ENCODE results near the gene ZC3H8. TPM values are rescaled to one million over a fixed set of nuclear protein-coding genes. Genes with fewer than 3 reads are reported as not detected.
A peak's percentile ranks its signal among the peaks of the same experiment; 100 is the strongest.

ZC3H8 gene
- total RNA-seq, 4 donors from 2014 or later: 1.8 to 42.0 (median 10.2) TPM

DNA sequence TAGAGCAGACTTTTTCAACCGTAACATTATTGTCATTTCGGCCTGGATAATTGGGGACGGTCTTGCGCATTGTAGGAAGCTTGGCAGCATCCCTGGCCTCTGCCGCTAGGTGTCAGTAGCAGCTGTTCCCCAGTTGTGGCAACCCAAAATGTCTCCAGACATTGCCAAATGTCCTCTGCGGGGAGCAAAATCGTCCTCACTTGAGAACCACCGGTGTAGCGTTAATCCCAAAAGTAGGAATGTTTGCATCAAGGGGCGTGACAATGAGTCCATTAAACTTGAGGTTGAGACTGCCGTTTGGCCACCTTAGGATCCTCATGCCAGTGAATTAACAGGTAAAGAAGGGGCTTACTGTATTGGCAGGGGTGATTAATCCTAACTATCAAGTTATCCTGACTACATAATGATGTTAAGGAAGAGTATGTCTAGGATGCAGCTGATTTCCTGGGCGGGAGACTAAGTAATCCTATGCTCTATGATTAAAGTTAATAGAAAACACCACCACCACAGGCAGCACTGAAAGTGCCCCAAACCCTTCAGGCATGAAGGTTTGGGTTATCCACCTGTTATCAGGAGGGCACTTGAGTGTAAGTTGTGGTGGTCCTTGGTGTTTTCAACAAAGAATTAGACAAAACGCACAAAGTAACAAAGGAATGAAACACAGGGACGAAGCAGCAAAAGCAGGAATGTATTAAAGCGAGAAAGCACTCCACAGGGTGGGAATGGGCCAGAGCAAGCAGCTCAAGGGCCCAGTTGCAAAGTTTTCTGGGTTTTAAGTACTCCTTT, 4.9 kb upstream of the ZC3H8 start:
- Histone ChIP-seq H3K27me3 (no peaks in the 10 kb centered on the region), H3K4me3 (no peak overlapping the region)

DNA sequence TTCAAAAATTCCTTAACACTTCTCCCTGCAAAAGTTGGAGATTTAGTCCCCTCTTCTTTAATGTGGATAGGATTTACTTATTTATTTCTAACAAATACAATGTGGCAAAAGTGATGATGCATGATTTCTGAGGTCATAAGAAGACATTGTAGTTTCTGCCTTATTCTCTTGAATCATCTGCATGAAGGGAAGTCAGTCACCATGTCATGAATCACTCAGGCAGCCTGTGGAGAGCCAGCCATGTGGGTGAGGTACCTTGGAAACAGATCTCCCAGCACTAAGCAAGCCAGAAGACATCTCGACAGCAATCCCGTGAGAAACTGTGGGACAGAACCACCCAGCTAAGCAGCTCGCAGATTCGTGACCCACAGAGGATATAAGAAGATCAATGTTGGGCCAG, 2.7 kb upstream of the ZC3H8 start:
- intact Hi-C loops (cut with DNase I; ENCODE audit: low total_unique reads): no loop called here

More for the DNA sequence above, 4.9 kb upstream of the ZC3H8 start:
- no peaks in the 10 kb centered on the region for H3K36me3 ChIP-seq
- intact Hi-C loops (cut with DNase I; ENCODE audit: low total_unique reads): loop anchor here (10.0 kb wide), 1 partner anchor 175 kb away; the partner anchor contains the start of gene RGPD8
- H3K4me1 ChIP-seq: no peaks in the 10 kb centered on the region
- DNase-seq: peak; percentile 83 to 85
- H3K27ac ChIP-seq: no peak overlapping the region
- H3K9me3 ChIP-seq: no peaks in the 10 kb centered on the region
- TF ChIP-seq POLR2A (IDR thresholded peaks at IDR 0.05): no peak
- TF ChIP-seq, protein P1, sequence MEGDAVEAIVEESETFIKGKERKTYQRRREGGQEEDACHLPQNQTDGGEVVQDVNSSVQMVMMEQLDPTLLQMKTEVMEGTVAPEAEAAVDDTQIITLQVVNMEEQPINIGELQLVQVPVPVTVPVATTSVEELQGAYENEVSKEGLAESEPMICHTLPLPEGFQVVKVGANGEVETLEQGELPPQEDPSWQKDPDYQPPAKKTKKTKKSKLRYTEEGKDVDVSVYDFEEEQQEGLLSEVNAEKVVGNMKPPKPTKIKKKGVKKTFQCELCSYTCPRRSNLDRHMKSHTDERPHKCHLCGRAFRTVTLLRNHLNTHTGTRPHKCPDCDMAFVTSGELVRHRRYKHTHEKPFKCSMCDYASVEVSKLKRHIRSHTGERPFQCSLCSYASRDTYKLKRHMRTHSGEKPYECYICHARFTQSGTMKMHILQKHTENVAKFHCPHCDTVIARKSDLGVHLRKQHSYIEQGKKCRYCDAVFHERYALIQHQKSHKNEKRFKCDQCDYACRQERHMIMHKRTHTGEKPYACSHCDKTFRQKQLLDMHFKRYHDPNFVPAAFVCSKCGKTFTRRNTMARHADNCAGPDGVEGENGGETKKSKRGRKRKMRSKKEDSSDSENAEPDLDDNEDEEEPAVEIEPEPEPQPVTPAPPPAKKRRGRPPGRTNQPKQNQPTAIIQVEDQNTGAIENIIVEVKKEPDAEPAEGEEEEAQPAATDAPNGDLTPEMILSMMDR (IDR thresholded peaks at IDR 0.05): peak; percentile 83 to 91 (median 91)

DNA sequence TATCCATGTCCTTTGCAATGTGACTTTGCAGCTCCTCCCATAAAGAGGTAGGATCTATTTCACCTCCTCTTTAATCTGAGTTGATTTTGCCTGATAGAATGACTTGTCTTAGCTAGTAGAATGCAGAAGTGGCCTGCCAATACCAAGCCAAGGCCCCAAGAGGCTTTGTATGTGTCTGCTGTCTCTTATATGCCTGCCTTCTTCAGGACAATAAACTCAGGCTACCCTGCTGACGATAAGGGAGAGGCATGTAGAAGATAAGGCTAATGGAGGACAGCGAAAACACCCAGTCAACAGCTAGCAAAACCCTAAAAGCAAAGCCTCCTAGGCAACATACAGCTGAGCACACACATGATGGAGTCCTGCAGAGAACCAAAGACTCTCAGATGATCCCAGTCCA, 1.8 kb upstream of the ZC3H8 start:
- Histone ChIP-seq H3K36me3 (no peaks in the 10 kb centered on the region), H3K9me3 (no peaks in the 10 kb centered on the region), H3K27me3 (no peaks in the 10 kb centered on the region), H3K4me3 (no peak overlapping the region), H3K27ac (no peak overlapping the region), H3K4me1 (no peaks in the 10 kb centered on the region)
- no peak for DNase-seq
- intact Hi-C loops (cut with DNase I; ENCODE audit: low total_unique reads): no loop called here
- TF ChIP-seq, protein P1 (IDR thresholded peaks at IDR 0.05): no peak
- no peak for TF ChIP-seq POLR2A (IDR thresholded peaks at IDR 0.05)

More for the DNA sequence above, 2.7 kb upstream of the ZC3H8 start:
- no peaks in the 10 kb centered on the region for H3K27me3 ChIP-seq
- H3K4me1 ChIP-seq: no peaks in the 10 kb centered on the region
- no peak overlapping the region for H3K27ac ChIP-seq
- no peak for TF ChIP-seq POLR2A (IDR thresholded peaks at IDR 0.05)
- TF ChIP-seq, protein P1 (IDR thresholded peaks at IDR 0.05): no peak
- DNase-seq: no peak
- no peak overlapping the region for H3K4me3 ChIP-seq
- no peaks in the 10 kb centered on the region for H3K36me3 ChIP-seq
- no peaks in the 10 kb centered on the region for H3K9me3 ChIP-seq

DNA sequence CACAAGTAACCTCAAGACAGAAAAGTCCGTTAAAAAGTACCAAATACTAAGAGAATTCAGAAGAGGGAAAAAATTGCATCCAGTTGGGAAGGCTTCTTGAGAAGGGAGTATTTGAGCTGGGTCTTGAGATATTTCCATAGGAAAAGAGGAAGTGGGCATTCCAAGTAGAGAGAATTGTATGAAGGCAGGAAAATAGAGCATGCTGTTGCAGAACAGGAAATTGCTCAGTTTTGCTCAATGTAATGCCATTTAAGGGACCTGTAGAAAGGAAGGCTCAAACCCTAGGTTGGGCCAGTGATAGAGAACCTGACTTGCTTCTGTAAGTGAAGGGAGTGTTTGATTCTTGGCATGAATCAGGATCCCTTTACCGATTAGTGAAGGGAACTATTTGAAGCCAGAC, 1.0 kb upstream of the ZC3H8 start:
- Histone ChIP-seq H3K36me3 (no peaks in the 10 kb centered on the region), H3K4me1 (no peaks in the 10 kb centered on the region), H3K4me3 (no peak overlapping the region), H3K27ac (no peak overlapping the region), H3K27me3 (no peaks in the 10 kb centered on the region), H3K9me3 (no peaks in the 10 kb centered on the region)
- intact Hi-C loops (cut with DNase I; ENCODE audit: low total_unique reads): no loop called here
- no peak for TF ChIP-seq POLR2A (IDR thresholded peaks at IDR 0.05)
- TF ChIP-seq, protein P1 (IDR thresholded peaks at IDR 0.05): no peak
- DNase-seq: no peak

DNA sequence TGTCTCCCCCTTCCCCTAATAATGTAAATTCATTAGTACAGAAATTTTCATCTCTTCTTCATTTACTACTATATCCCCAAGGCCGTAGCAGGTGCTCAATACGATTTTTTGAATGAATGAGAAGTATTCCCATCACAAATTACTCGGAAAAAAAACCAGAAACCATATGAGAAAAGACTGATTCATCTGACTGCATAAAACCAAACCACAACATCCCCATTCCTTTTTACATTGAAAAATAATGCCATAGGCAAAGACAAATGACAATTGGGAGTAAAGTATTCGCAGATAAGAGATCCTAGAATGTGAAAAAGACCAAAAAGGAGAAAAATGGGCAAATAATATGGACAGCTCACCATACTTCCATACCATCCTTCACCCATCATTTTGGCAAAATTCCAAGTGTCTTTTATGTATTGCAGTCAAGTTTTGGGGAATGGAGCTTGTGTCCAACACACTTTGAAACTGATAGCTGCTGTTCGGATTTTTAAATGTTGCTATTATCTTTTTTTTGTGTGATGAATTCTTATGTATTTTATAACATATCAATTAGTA, 1.5 kb downstream of the ZC3H8 start:
- no peak for DNase-seq
- H3K36me3 ChIP-seq: no peaks in the 10 kb centered on the region
- no peaks in the 10 kb centered on the region for H3K9me3 ChIP-seq
- intact Hi-C loops (cut with DNase I; ENCODE audit: low total_unique reads): no loop called here
- no peak overlapping the region for H3K4me3 ChIP-seq
- no peak overlapping the region for H3K27ac ChIP-seq
- no peaks in the 10 kb centered on the region for H3K4me1 ChIP-seq
- H3K27me3 ChIP-seq: no peaks in the 10 kb centered on the region
- TF ChIP-seq POLR2A (IDR thresholded peaks at IDR 0.05): no peak
- TF ChIP-seq, protein P1 (IDR thresholded peaks at IDR 0.05): no peak
